GM10248 (cell line): ENCODE data around the gene HCFC2.

ENCODE experiments used
- CTCF ChIA-PET: fragments of 300-600 bp; sonication (Branson Sonifier 250); formaldehyde crosslinking; extraction: SDS; loops from one replicate; lab custom pipeline; 2021; ENCODE audit warnings: antibody characterized with exemption; lab: Yijun Ruan, JAX
- POLR2A ChIA-PET: fragments of 350-650 bp; sonication (Branson Sonifier 250); formaldehyde crosslinking; extraction: SDS; loops from one replicate; lab custom pipeline; 2020; ENCODE audit warnings: antibody characterized with exemption; lab: Yijun Ruan, JAX
- DNase-seq: peaks from one replicate; pipeline ENCODE4 v3.0.0; 2012; ENCODE audit errors: extremely low spot score
- TF ChIP-seq, protein P1 (sequence below): IDR thresholded peaks from 2 replicates; pipeline ENCODE4 v1.5.1; 2012; ENCODE audit warnings: mild to moderate bottlenecking, low read depth; ENCODE audit errors: extremely low read depth, missing control alignments, control extremely low read depth

Gene HCFC2

DNA sequence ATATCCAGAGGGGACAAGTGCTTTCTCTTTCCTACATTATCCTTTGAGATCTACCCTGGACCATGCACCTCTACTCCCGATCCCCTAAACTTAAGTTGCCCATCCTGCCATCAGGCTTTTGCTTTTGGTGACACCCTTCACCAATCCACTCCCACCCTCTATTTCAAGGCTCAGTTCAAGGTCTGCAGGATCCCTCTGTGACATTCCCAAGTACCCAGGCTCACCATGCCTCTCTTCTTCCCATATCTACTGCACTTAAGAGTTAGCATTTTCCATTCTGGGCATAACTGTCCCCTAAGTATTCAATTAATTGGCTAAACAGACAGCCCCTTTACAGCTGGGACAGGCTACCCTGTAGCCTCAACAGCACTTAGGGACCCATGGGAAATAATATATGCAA is 70.6 kb downstream of the HCFC2 start:
- CTCF ChIA-PET = interaction anchor here (12.9 kb wide), 1 partner anchor 26 kb away, joined by 72 read pairs; no protein-coding TSS in a partner anchor
- DNase-seq = no peak
- POLR2A ChIA-PET = no interaction called here
- TF ChIP-seq, protein P1, sequence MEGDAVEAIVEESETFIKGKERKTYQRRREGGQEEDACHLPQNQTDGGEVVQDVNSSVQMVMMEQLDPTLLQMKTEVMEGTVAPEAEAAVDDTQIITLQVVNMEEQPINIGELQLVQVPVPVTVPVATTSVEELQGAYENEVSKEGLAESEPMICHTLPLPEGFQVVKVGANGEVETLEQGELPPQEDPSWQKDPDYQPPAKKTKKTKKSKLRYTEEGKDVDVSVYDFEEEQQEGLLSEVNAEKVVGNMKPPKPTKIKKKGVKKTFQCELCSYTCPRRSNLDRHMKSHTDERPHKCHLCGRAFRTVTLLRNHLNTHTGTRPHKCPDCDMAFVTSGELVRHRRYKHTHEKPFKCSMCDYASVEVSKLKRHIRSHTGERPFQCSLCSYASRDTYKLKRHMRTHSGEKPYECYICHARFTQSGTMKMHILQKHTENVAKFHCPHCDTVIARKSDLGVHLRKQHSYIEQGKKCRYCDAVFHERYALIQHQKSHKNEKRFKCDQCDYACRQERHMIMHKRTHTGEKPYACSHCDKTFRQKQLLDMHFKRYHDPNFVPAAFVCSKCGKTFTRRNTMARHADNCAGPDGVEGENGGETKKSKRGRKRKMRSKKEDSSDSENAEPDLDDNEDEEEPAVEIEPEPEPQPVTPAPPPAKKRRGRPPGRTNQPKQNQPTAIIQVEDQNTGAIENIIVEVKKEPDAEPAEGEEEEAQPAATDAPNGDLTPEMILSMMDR = no peak

- CTCF ChIA-PET = interaction anchor here (3.6 kb wide), 1 partner anchor 27 kb away, joined by 13 read pairs; no protein-coding TSS in a partner anchor
- TF ChIP-seq, protein P1 = no peak
- POLR2A ChIA-PET = interaction anchor here (0.5 to 0.6 kb wide), 2 partner anchors 12 to 248 kb away, joined by 4 read pairs; no protein-coding TSS in a partner anchor
- DNase-seq = no peak
These were observed 72.2 kb downstream of the HCFC2 start for GRCh38 chr12:104136577-104136976.

DNA sequence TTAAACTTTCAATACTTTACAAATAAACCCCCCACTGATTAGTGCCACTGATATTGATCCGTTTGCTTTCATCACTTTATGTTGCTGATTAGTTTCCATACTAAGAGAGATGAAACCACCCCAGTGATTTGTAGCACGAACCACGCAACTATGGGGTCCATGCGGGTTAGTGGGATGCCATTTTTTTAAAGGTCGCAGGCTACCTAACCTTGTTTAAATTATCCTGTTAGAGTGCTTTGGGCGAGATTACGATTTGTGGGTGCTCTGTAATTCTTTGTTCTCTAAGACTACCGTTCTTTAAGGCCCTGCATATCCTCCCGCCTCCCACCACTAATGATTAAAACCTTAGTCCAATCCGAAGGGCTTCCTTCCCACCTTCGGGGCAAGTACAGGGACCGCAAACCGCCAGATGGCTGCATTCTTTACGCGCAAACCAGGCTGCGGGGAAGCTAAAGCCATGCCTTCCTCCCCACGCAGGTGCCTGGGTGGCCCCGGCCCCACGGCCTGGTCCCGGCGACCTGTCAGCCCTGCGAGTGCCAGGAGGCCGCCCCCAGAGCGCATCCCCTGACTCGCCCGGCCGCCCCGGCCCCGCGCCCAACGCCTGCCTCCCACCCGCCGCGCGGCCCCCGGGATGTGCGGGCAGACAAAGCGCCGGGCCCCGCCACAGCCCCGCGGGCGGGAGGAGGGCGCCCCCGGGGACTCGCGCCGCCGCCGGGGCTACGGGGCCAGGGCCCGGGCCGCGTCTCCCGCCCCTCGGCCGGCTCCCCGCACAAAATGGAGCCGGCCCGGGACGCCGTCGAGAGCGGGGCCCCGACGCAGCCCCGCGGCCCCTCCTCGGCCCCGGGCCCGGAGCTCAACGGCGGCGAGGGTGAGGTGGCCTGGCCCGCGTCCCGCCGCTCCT is 72.9 kb downstream of the HCFC2 start:
- POLR2A ChIA-PET = interaction anchor here (0.6 to 1.5 kb wide), 5 partner anchors 53 to 248 kb away, joined by 3 to 5 read pairs (median 4); partner anchors contain the start of genes HCFC2 and HSP90B1
- peak; percentile 40 for DNase-seq
- CTCF ChIA-PET = interaction anchor here (1.4 to 3.6 kb wide), 2 partner anchors 8 to 28 kb away, joined by 7 to 13 read pairs; no protein-coding TSS in a partner anchor
- TF ChIP-seq, protein P1 = no peak

DNA sequence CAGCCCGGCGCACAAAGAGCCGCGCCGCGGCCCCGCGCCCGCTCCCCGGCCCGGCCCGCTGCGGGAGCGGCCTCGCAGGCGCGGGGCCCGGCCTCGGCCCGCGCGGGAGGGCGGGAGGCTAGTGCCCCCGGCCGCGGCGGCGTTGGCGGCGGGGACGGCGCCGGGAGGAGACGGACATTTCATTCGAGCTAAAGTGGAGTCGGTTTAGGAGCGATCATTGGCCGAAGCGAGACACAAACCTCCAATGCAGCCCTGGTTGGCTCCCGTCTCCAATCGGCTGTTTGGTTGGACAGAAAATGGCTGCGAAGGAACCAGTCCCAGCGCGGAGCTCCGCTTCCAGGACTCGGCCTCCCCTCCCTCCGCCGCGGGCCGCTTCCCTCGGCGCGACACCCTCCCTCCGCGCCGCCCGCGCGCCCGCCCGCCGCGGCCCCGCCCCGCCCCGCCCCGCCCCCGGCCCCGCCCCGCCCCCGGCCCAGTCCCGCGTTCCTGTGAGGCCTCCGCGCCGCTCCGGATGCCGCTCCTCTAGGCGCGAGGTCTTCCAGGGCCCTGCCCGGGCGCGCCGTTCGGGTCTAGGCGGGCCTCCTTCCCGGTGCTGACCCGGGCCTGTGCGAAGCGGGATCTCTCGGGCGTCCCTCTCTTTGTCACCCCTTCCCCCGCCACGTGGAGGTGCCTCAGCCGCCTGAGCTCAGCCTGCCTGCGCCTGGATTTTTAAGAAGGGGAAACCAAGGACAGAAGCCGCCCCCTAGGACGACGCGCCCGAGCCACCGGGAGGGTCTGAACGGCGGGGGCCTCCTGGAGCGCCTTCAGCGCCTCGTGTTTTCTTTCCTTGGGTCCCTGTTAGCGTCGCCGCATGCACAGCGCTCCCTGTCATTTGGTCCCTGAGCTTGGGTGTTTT is 73.8 kb downstream of the HCFC2 start, which contains the start of gene NFYB:
Gene NFYB (minus strand): TSS at position 309 of the 895 bp plus-strand sequence. CDS start 2,757 bp downstream, outside the sequence.
- CTCF ChIA-PET = interaction anchor here (0.6 to 3.6 kb wide), 4 partner anchors 9 to 29 kb away, joined by 3 to 13 read pairs (median 5); no protein-coding TSS in a partner anchor
- TF ChIP-seq, protein P1 = no peak
- POLR2A ChIA-PET = interaction anchor here (0.5 to 1.5 kb wide), 5 partner anchors 53 to 759 kb away, joined by 3 to 5 read pairs (median 4); partner anchors contain the start of genes HCFC2 and HSP90B1
- peak; percentile 98 for DNase-seq

GRCh38 chr12:104138797-104139152 is 74.4 kb downstream of the HCFC2 start:
- TF ChIP-seq, protein P1 = no peak
- no peak for DNase-seq
- CTCF ChIA-PET = interaction anchor here (0.6 to 3.6 kb wide), 3 partner anchors 8 to 30 kb away, joined by 3 to 13 read pairs (median 3); no protein-coding TSS in a partner anchor
- POLR2A ChIA-PET = interaction anchor here (1.3 kb wide), 1 partner anchor 148 kb away, joined by 4 read pairs; no protein-coding TSS in a partner anchor
